ENCODE measurements around the gene MAP3K21. TPM values are rescaled to one million over a fixed set of nuclear protein-coding genes. Genes with fewer than 3 reads are reported as not detected.

Gene MAP3K21
- total RNA-seq, 2 donors from 2014 or later = 4.7 to 76.1 TPM

- 57% methylated on average over 5 of the region's 5 CpGs for WGBS
- Histone ChIP-seq H3K4me1 (replicated peaks) (no peaks in the 10 kb centered on the region), H3K27ac (no peak overlapping the region), H3K4me3 (no peak overlapping the region), H3K36me3 (no peaks in the 10 kb centered on the region), H3K9me3 (no peaks in the 10 kb centered on the region), H3K27me3 (replicated peaks; ENCODE audit: insufficient read depth) (no peaks in the 10 kb centered on the region)
- no peak for DNase-seq (ENCODE audit: low spot score)
- no peak for TF ChIP-seq POLR2A (IDR thresholded peaks at IDR 0.05)
- TF ChIP-seq POLR2AphosphoS5 (IDR thresholded peaks at IDR 0.05) = no peak
- no peak for TF ChIP-seq CTCF (IDR thresholded peaks at IDR 0.05)
- intact Hi-C loops (cut with DNase I) = no loop called here
Measured at GRCh38 chr1:233359431-233359830, 31.9 kb downstream of the MAP3K21 start.

GRCh38 chr1:233359905-233360304 is 32.4 kb downstream of the MAP3K21 start:
- DNase-seq (ENCODE audit: low spot score) = no peak
- TF ChIP-seq POLR2A (IDR thresholded peaks at IDR 0.05) (no peak), POLR2AphosphoS5 (IDR thresholded peaks at IDR 0.05) (no peak), CTCF (IDR thresholded peaks at IDR 0.05) (no peak)
- H3K36me3 ChIP-seq = no peaks in the 10 kb centered on the region
- H3K4me1 ChIP-seq (replicated peaks) = no peaks in the 10 kb centered on the region
- no peak overlapping the region for H3K27ac ChIP-seq
- H3K9me3 ChIP-seq = no peaks in the 10 kb centered on the region
- no peaks in the 10 kb centered on the region for H3K27me3 ChIP-seq (replicated peaks; ENCODE audit: insufficient read depth)
- intact Hi-C loops (cut with DNase I) = no loop called here
- no peak overlapping the region for H3K4me3 ChIP-seq
- 89% methylated on average over 2 of the region's 2 CpGs for WGBS

- Histone ChIP-seq H3K36me3 (no peaks in the 10 kb centered on the region), H3K27ac (no peak overlapping the region)
- 63% methylated on average over 6 of the region's 6 CpGs for WGBS
Measured at GRCh38 chr1:233360525-233361102, 33.1 kb downstream of the MAP3K21 start.

GRCh38 chr1:233361876-233362275 is 34.4 kb downstream of the MAP3K21 start:
- H3K9me3 ChIP-seq = no peaks in the 10 kb centered on the region
- H3K4me3 ChIP-seq = no peak overlapping the region
- DNase-seq (ENCODE audit: low spot score) = no peak
- intact Hi-C loops (cut with DNase I) = no loop called here
- TF ChIP-seq CTCF (IDR thresholded peaks at IDR 0.05) (no peak), POLR2A (IDR thresholded peaks at IDR 0.05) (no peak), POLR2AphosphoS5 (IDR thresholded peaks at IDR 0.05) (no peak)
- H3K27ac ChIP-seq = no peak overlapping the region
- WGBS = 68% methylated on average over 19 of the region's 19 CpGs
- H3K36me3 ChIP-seq = no peaks in the 10 kb centered on the region
- H3K4me1 ChIP-seq (replicated peaks) = no peaks in the 10 kb centered on the region
- no peaks in the 10 kb centered on the region for H3K27me3 ChIP-seq (replicated peaks; ENCODE audit: insufficient read depth)

More at GRCh38 chr1:233360525-233361102, 33.1 kb downstream of the MAP3K21 start:
- TF ChIP-seq CTCF (IDR thresholded peaks at IDR 0.05) = no peak
- TF ChIP-seq POLR2A (IDR thresholded peaks at IDR 0.05) = no peak
- TF ChIP-seq POLR2AphosphoS5 (IDR thresholded peaks at IDR 0.05) = no peak
- Histone ChIP-seq H3K4me1 (replicated peaks) (no peaks in the 10 kb centered on the region), H3K9me3 (no peaks in the 10 kb centered on the region), H3K4me3 (no peak overlapping the region), H3K27me3 (replicated peaks; ENCODE audit: insufficient read depth) (no peaks in the 10 kb centered on the region)
- no peak for DNase-seq (ENCODE audit: low spot score)
- intact Hi-C loops (cut with DNase I) = no loop called here

- intact Hi-C loops (cut with DNase I) = no loop called here
- no peaks in the 10 kb centered on the region for H3K9me3 ChIP-seq
- TF ChIP-seq POLR2A (IDR thresholded peaks at IDR 0.05) = no peak
- TF ChIP-seq CTCF (IDR thresholded peaks at IDR 0.05) = no peak
- TF ChIP-seq POLR2AphosphoS5 (IDR thresholded peaks at IDR 0.05) = no peak
- no peak for DNase-seq (ENCODE audit: low spot score)
- no peak overlapping the region for H3K4me3 ChIP-seq
- H3K4me1 ChIP-seq (replicated peaks) = no peaks in the 10 kb centered on the region
- WGBS = 94% methylated on average over 1 of the region's 1 CpG
- H3K36me3 ChIP-seq = no peaks in the 10 kb centered on the region
- H3K27ac ChIP-seq = no peak overlapping the region
- H3K27me3 ChIP-seq (replicated peaks; ENCODE audit: insufficient read depth) = no peaks in the 10 kb centered on the region
Measured at GRCh38 chr1:233362743-233363142, 35.2 kb downstream of the MAP3K21 start.
